GM18870 (cell line): ENCODE data around the gene DYNC1I2.

ENCODE experiments used
- ATAC-seq: cut with Tn5 transposase; IDR thresholded peaks from one replicate; pipeline ENCODE4 v1.9.1; 2021; ENCODE audit warnings: moderate library complexity; ENCODE audit not compliant: unreplicated experiment

DYNC1I2 gene

GRCh38 chr2:171687287-171688128 is at the start of gene DYNC1I2:
TSS of gene DYNC1I2 (plus strand) at chr2:171687469. CDS start at chr2:171690156, 2,687 bp downstream.
- peak; percentile 85 for ATAC-seq

DNA sequence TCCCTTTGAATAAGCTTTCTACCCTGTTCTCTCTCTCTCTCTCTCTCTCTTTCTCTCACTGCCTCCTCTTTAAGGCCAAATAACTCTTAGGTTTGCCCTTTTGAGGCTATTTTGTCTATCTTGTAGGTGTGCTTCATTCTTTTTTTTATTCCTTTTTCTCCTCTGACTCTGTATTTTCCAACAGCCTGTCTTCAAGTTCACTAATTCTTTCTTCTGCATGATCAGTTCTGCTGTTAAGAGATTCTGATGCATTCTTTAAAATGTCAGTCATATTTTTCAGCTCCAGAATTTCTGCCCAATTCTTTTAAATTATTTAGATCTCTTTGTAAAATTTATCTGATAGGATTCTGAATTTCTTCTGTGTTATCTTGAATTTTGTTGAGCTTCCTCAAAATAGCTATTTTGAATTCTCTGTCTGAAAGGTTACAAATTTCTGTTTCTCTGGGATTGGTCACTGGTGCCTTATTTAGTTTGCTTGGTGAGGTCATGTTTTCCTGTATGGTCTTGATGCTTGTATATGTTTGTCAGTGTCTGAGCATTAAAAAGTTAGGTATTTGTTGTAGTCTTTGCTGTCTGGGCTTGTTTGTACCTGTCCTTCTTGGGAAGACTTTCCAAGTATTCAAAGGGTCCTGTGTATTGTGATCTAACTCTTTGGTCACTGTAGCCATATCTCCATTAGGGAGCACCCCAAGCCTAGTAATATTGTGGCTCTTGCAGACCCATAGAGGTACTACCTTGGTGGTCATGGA is 35.4 kb upstream of the DYNC1I2 start:
- ATAC-seq = no peak

DNA sequence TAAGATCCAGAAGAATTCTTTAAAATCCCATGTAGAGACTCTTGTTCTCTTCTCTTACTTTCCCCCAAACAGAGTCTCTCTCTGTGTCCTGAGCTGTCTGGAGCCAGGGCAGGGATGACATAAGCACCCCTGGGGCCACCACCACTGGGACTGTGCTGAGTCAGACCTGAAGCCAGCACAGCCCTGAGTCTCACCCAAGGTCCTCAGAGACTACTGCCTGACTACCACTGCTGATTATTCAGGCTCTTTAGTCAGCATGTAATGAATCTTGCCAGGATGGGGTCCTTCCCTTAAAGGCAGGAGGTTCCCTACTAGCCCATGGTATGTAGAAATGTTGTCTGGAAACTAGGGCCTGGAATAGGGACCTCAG is 34.9 kb upstream of the DYNC1I2 start:
- ATAC-seq = no peak

- no peak for ATAC-seq
Observed at GRCh38 chr2:171655586-171655985, 31.7 kb upstream of the DYNC1I2 start.

DNA sequence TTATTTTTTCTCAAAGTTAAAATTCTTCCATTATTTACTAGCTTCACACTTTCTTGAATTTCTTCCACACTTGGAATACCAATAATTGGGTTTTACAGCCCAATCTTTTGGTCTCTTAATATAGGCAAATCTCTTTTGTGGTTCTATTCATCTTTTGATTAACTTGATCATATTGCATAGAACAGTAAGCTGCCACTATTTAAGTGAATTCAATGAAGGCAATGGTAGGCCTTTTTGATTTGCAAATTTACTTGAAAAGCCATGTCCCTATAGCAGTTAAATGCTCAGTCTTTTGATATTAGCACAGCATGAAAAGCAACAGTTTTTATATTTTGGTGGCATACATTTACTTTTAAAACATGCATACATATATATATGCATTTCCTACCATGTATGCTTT is 20.2 kb upstream of the DYNC1I2 start:
- no peak for ATAC-seq

- ATAC-seq = no peak
Observed at GRCh38 chr2:171668183-171668582, 19.1 kb upstream of the DYNC1I2 start.

GRCh38 chr2:171669121-171669520 is 18.1 kb upstream of the DYNC1I2 start:
- no peak for ATAC-seq

- no peak for ATAC-seq
Observed at GRCh38 chr2:171670655-171671054, 16.6 kb upstream of the DYNC1I2 start.

DNA sequence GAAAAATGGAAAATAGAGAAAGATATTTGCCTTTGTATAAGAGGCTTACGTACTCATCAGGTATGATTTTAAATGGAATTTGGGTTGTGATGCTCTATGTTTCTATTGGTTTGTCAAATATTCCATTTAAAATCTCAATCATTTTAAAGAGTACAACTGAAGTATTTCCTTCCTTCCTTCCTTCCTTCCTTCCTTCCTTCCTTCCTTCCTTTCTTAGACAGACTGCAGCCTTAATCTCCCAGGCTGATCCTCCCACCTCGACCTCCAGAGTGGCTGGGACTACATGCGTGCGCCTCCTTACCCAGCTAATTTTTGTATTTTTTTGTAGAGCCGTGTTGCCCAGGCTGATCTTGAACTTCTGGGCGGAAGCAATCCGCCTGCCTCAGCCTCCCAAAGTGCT is 15.4 kb upstream of the DYNC1I2 start:
- no peak for ATAC-seq

DNA sequence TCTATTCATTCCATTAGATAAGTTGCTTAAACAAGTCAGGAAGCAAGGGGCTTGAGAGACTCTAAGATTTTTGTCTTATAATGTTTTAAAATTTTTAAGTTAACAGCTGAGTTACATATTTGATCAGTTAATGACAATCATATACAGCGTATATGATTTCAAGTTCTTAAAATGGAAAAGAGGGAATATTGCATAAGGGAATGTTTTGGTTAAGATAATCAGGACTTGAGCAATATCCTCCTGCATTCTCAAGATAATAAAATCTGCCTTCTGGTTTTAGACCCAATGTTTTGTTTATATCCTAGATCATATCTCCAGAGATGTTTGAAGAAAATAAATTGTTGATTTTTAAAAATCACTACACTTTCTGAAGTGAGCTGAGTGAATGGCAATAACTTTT is 13.4 kb upstream of the DYNC1I2 start:
- ATAC-seq = no peak

DNA sequence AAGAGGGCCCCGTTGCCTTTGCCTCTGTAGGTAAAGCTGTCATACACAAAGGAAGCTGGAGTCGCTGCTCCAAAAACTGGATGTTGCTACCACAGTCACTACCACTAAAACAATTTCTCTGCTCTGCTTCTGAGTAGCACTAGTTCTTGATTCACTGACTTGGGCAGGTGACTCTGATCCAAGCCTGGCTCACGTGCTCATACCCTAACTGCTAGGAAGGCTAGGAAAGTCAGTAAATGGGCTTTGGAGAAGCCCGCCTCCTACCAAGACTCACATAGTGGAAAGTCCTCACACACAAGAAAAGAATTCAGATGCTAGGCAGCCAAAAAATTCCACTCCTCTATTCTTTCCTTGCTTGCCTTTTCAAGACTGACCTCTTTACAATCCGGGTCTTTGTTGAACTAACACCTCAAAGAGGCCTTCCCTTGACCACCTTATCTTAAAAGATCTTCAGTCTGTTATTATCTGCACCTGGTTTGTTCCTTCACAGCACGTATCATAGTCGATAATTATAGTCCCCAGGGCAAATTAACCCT is 11.4 kb upstream of the DYNC1I2 start:
- no peak for ATAC-seq

DNA sequence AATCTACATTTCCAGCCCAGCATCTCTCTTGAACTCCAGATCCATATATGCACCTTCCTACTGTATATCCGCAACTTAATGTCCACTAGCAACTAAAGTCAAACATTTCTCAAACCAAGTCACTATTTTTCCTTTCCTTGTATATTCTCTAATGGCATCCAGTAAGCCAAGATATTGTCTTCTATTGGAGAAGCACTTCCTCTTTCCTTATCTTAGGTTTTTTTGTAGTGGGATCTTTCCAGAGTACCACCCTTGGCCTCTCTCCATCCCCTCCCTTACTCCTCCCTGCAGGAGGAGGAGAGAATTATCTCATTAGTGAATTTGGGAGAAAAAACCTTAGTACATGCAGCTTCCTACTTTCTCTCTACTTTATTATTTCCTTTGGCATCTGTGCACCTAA is 8.7 kb upstream of the DYNC1I2 start:
- ATAC-seq = no peak

DNA sequence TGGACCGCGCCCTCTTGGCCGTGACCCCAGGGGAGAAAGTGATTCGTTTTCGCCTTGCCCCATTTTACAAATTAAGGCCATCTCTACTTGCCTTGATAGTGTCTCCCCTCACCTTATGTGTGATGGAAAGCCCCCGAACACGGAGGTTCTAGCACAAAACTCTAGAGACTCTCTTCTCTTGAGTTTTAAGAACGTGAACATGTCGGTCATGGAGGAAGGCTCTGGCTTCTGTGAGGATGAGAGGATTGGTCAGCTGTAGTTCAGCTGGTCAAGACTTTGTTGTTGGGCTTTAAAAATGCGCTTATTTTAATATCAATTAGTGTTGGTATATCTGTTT is 828 bp downstream of the DYNC1I2 start:
- ATAC-seq = peak; percentile 20

DNA sequence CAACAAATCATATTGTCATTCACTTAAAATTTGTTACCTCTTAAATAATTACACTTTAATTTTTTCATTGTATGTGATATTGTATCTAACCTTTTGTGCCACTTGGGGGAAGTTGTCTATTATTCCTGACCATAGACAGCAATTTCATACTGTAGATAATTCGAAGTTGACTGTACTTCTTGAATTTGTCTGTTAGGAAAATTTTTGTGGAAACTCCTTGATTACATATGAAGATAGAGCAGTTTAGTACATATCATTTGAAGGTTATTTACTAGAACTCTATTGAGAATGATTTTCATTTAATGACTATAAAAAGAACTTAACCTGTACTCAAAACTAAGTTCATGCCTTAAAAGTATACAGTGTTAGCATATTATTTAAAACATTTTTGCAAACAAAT is 5.1 kb downstream of the DYNC1I2 start:
- ATAC-seq = no peak

- no peak for ATAC-seq
Observed at GRCh38 chr2:171702781-171703556, 15.7 kb downstream of the DYNC1I2 start.

GRCh38 chr2:171703574-171704347 is 16.5 kb downstream of the DYNC1I2 start:
- no peak for ATAC-seq

GRCh38 chr2:171706152-171706803 is 19.0 kb downstream of the DYNC1I2 start:
- no peak for ATAC-seq

- ATAC-seq = no peak
Observed at GRCh38 chr2:171707752-171708151, 20.5 kb downstream of the DYNC1I2 start.

DNA sequence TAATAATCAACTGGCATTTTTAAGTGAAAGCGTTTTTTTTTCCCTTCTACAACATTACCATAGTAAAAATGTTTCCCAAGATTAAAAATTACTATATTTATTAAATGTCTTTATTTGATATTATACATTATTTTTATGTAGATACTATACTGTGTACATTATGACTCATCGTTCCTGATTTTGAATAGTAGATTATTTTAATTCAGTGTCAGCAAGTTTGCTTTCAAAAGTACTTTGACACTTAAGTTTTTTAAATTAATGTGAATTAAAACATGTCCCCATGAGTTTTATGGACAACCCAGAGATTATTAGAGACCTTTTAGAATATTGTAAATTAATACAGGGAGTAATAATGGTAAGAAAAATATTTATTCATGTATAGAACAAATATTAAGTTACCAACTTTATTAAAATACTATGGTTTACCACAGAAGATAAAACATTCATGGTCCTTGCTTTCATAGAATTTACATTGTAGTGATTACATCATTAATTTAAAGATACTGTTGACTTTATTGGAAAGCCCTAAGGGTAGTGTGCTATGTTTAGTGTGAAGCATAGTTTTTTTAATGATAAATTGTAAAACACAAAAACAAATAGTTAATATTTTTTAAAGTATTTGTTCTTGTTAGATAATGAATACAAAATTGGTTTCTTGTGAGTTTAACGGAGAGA is 21.9 kb downstream of the DYNC1I2 start:
- ATAC-seq = no peak

GRCh38 chr2:171711351-171711750 is 24.1 kb downstream of the DYNC1I2 start:
- ATAC-seq = no peak
